ENCODE measurements around the gene SLC52A1.
A peak's percentile ranks its signal among the peaks of the same experiment; 100 is the strongest.
"Not testable (repeated sequence)": the region's sequence is repeated elsewhere in the genome, so short reads cannot be mapped to it uniquely, and the experiment has no call there.

The SLC52A1 gene

DNA sequence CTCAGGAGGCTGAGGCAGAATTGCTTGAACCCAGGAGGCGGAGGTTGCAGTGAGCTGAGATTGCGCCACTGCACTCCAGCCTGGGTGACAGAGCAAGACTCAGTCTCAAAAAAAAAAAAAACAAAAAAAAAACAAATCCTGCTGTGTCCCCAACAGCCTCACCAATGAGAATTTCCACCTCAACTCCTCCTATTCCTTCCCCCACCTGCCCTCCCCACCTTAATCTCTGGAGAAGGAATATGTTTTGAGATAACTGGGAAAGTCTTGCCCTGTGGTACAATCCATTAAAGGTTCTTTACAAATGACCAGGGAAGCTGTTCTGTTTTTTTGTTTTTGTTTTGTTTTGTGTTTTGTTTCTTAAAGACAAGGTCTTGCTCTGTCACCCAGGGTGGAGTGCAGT lies 5.1 kb downstream of the SLC52A1 start:
- DNase-seq: not testable (repeated sequence)

DNA sequence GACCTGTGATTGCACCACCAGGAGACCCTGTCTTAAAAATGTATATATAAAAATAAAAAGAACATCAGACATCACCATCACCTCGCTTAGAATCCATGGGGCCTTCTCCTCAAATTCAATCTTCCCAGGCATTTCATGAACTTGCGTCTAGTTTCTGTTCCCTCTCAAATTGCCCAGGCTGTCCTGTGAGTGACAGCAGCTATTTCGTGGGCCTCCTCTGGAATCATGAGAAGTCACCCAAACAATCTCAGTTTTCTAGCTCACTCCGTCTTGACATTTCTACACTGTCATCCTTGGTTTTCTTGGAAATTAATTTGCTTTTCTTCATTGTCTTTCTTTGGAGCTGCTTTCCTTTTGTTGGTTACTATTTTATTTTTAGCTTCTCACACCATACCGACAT lies 7.3 kb downstream of the SLC52A1 start:
- DNase-seq: no peak

DNA sequence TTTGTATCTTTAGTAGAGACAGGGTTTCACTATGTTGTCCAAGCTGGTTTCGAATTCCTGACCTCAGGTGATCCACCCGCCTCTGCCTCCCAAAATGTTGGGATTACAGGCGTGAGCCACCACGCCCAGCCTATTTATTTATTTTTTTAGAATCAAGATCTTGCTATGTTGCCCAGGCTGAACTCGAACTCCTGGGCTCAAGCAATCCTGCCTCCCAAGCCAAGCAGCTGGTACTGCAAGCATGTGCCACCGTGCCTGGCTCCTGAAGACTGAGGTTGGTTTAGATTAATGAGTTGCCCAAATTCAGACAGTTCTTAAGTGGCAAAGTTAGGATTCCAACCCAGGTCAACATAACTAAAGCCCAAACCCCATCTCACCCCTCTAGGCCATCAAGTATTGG lies 7.9 kb downstream of the SLC52A1 start:
- DNase-seq: no peak

DNA sequence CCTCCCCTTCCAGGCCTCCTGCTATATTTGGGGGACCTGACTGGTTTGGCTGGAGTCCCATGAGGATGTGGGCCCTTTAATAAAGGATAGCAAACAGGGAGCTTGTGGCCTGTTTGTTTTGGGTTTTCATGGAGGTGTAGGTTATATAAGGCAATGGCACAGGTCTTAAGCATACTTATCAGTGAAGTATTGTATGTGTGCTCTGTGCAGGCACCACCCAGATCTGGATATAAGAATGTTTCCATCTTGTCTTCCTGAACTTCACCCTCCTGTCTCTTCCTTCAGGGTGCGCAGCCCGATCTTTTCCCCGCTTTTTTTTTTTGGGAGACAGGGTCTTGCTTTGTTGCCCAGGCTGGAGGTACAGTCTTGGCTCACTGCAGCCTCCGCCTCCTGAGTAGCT lies 10.6 kb downstream of the SLC52A1 start:
- DNase-seq: no peak

DNA sequence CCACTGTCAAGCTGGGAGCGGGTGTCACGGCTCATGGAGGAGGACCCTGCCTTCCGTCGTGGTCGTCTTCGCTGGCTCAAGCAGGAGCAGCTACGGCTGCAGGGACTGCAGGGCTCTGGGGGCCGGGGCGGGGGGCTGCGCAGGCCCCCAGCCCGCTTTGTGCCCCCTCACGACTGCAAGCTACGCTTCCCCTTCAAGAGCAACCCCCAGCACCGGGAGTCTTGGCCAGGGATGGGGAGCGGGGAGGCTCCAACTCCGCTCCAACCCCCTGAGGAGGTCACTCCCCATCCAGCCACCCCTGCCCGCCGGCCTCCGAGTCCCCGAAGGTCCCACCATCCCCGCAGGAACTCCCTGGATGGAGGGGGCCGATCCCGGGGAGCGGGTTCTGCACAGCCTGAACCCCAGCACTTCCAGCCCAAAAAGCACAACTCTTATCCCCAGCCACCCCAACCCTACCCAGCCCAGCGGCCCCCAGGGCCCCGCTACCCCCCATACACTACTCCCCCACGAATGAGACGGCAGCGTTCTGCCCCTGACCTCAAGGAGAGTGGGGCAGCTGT lies 11.6 kb downstream of the SLC52A1 start:
- no peak for DNase-seq

DNA sequence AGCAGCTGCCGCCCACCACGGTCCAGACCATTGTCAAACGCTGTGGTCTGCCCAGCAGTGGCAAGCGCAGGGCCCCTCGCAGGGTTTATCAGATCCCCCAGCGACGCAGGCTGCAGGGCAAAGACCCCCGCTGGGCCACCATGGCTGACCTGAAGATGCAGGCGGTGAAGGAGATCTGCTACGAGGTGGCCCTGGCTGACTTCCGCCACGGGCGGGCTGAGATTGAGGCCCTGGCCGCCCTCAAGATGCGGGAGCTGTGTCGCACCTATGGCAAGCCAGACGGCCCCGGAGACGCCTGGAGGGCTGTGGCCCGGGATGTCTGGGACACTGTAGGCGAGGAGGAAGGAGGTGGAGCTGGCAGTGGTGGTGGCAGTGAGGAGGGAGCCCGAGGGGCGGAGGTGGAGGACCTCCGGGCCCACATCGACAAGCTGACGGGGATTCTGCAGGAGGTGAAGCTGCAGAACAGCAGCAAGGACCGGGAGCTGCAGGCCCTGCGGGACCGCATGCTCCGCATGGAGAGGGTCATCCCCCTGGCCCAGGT lies 13.0 kb downstream of the SLC52A1 start:
- no peak for DNase-seq

DNA sequence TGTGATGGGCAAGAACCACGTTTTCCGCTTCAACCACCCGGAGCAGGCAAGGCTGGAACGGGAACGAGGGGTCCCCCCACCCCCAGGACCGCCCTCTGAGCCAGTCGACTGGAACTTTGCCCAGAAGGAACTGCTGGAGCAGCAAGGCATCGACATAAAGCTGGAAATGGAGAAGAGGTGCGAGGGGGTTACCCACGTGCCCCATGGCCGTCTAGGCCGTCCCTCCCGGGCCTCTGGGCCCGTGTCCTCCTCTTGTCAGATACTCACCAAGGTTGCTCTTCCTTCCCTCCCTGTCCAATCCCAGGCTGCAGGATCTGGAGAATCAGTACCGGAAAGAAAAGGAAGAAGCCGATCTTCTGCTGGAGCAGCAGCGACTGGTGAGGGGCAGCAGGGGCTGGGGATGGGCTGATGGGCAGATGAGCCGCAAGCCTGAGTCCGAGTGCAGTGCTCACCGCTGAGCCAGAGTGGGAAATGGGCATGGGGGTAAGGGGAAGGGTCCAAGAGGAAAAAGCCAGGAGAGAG lies 14.7 kb downstream of the SLC52A1 start:
- DNase-seq: no peak

DNA sequence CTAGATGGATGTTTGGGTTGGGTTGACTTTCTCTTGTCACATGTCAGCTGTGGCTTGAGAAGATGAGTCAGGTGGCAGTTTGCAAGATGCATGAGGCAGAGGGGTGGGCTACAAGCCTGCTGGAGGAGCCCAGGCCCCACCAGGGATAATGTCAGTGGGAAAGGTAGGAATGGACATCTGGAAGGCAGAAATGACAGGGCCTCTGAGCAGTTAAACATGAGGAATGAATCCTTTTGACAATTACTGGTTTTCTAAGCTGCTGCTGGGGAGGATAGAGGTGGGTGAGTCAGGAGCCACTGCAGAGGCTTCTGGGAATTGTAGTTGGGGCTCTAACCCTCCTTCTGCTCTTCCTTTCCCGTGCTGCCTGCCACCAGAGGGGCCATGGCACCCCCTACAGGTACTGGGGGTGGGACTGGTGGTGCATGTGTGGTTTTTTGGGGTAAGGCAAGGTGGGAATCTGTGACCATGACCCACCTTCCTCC lies 15.7 kb downstream of the SLC52A1 start:
- DNase-seq: no peak

DNA sequence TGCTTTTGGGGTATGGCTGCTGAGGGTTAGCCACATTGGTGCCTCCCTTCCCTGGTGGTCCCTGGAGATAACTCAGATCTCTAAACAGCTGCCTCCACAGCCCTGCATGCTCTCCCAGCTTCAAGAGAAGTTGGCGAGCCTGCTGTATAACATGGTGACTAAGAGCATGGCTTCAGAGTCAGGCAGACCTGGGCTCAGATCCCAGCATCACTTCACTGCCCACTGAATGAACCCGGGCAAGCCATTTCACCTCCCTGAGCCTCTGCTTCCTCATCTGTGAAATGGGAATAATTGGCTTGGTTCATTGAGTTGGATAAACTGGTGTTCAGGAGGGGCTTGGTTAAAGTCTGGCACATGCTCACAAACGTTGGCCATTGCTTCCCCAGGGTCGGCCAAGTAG lies 20.9 kb downstream of the SLC52A1 start:
- no peak for DNase-seq

DNA sequence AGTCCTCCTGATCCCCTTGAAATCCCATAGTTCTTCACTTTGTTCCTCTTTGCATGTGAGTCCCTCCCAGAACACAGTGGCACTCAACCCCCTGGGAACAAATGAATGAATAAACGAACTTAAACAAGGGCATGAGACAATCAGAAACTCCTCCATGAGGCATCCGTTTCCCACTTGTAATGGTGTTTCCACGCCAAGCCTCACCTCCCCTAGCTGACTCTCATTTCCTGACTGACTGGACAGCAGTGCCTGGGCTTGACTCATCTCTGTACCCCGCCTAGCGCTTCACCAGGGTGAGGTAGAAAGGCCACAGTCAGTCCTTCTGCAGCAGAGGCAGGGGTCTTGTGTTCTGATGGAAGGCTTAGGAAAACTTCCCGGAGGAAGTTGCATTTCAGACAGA lies 23.3 kb downstream of the SLC52A1 start:
- no peak for DNase-seq

DNA sequence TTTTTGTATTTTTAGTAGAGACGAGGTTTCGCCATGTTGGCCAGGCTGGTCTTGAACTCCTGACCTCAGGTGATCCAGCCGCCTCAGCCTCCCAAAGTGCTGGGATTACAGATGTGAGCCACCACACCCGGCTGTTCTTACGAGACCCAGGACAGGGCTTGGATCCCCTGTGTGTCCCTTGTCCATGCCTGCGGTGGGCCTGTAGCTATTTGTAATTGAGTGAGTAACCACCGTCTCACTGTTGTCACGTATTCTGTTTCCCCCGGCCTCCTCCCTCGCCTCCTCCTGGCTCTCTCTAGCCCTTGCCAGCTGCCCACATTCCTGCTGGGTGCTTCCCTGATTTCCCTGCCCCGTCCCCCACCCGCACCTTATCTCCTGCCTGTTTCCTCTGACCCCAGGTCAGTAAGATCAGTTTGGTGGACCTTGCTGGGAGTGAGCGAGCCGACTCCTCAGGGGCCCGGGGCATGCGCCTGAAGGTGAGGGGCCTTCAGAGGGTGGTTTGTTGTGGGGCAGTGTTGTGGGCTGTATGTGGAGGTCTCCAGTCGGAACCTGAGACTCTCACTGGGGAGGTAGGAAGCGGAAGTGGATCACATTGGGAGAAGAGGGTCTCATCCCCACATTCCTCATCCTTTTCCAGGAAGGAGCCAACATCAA lies 31.9 kb downstream of the SLC52A1 start:
- DNase-seq: no peak

DNA sequence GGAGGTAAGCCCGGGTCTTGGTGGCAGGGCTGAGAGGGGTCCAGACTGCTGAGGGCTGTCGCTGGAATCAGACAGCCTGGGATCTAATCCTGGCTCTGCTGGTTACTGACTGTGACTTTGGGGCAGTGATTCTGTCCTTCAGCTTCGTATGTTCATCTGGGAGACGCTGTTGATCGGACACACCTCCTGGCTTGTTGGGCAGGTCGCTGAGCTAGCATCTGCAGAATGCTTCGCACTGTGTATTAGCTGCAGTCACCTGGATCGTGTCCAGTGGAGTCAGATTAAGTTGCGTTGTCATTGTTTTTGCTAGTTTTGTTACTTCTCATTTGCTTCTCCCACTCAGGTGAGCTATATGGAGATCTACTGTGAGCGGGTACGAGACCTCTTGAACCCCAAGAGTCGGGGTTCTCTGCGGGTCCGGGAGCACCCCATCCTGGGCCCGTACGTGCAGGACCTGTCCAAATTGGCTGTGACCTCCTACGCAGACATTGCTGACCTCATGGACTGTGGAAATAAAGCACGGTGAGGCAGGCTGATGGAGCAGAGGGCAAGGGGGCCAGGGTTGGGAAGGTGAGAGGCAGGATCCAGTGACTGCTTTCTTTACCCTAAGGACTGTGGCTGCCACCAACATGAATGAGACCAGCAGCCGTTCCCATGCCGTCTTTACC lies 33.0 kb downstream of the SLC52A1 start:
- DNase-seq: no peak

DNA sequence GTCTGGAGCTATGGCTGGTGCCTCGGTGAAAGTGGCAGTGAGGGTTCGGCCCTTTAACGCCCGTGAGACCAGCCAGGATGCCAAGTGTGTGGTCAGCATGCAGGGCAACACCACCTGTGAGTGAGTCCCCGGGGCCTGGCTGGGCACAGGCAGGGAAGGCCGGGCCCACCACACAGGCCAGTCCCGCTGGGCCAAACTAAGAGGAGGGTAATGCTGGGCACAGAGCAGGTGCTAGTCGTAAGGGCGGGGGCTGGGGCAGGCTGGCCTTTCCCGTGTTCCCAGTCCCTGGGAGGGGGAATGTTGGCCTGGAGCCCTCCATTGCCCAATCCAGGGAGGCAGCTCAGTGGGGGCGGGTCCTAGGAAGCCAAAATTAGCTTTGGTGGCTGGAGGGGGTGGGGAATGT lies 35.0 kb downstream of the SLC52A1 start:
- no peak for DNase-seq

DNA sequence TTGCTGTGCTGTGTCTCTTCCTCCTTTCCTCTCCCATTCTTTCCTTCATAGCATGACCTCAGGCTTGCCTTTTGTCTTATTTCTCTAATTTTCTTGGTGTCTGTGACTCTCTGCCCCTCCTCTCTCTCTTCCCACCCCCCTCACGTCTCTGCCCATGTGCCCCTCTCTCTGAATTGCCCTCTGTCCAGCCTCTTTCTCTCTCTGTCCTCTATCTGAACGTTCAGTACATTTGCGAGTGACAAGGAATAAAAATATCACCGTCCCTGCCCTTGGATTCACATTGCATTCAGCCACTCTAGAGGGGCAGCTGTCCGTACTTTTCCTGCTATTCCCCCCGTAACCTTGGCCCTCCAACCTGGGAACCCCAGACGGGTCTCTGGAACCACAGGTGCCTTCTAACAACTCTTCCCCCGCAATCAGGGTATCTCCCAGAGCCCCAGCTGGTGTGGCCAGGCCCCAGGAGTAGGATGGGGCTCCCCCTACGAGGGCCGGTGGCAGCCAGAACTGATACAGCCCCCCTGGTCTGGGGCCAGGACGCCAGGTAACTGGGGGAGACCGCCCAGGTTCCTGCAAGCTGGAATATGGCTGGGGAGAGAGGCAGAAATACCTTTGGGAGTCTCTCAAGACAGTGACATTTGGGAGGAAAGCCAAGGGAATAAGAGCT lies 35.7 kb downstream of the SLC52A1 start:
- no peak for DNase-seq

DNA sequence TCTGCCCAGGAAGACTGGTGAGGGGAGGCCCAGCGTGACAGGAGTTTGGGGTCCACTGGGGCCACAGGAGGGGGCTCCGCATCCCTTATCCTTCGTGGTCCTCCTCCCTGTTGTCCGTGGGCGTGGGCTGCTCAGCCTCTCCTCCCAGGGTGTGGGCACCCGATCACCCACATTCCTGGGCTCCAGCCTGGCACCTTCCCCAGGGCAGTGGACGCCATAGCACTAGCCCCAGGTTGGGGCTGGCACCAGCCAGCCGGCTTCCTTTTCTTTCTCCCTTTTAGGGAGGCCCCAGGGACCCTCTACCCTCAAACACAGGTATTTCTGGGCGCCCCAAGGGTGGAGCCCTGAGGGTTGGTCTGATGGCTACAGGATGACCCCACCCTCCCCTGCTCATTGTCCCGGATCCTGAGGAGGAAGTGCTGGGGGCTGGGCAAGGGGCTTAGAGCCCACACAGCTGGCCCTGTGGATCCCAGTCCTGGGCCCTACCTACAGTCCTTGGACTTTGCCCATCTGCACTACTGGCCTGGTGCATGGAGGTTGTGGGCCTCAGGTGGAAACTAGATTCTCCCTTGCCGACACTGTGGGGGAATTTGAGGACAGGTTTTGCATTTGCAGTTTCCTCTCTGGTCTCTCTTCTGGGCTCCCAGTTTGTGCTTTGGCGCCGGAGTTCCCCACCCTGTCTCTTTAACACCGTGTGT lies 36.3 kb downstream of the SLC52A1 start:
- no peak for DNase-seq

DNA sequence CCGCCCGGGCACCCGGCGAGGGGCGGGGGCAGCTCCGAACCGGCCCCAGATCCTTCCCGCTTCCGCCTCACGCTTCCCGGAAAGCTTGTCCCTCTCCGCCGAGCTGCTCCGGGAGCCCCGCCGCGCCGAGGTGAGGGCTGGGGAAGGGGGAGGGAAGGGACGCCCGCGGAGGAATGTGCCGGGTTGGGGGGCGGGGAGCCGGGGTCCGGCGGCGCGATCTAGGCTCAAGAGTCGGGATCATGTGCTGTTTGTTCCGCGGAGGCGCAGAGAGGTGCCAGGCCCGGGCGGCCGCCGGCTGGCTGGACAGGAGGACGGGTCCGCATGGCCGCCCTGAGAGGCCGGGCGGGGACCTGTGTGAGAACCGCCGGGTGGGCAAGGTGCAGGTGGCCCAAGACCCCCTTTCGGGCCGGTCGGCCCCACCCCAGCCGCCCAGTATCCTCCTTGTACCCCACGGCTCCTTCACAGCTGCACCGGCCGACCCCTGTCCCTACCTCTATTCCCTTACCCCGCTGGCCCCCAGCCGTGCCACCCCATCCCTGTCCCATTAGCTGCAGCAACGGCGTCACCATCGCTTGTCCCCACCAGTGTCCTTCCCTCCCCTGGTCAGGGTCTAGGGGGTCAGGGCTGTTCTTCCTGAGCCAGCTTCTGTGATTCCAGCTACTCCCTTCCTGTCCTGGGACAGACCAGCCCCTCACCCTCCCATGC lies 37.0 kb downstream of the SLC52A1 start:
- no peak for DNase-seq

DNA sequence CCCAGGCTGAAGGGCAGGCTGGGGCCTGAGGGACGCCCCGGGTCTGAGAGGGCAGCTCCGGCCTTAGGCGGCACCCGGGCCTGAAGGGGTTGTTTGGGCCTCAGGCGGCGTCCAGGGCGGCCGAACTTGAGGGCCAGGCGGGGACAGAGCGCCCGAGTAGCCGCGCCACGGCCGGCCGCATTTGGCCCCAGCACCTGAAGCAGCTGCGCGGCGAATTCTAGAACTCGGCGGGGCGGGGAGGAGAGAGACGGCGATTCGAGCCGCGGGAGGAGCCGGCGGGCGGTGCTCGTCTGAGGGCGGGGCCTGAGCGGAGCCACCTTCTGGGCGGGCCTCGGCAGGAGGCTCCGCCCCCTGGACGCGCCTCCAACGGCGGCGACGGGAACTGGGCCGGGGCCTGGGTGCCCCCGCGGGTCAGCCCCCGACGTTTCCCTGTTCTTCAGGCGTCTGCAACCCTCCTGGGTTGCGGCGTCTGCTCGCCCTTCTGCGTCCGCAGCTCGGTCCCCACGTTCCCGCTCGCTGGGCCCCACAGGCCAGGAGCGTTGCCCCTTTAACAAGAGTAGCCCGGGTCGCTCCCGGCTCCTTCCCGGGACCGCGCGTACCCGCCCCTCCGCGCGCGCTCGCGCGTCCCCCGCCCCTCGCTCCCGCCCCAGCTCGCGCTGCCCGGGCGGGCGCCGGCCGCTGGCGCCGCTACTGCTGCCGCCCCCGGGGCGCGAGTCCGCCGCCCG lies 37.8 kb downstream of the SLC52A1 start, which contains the start of the genes INCA1 and KIF1C:
TSS of gene INCA1 (minus strand) at position 221 of the 725 bp plus-strand sequence. CDS start 3,085 bp downstream, outside the sequence.
TSS of gene KIF1C (plus strand) at position 649 of the 725 bp plus-strand sequence. CDS start 2,297 bp downstream, outside the sequence.
- peak; percentile 78 for DNase-seq

DNA sequence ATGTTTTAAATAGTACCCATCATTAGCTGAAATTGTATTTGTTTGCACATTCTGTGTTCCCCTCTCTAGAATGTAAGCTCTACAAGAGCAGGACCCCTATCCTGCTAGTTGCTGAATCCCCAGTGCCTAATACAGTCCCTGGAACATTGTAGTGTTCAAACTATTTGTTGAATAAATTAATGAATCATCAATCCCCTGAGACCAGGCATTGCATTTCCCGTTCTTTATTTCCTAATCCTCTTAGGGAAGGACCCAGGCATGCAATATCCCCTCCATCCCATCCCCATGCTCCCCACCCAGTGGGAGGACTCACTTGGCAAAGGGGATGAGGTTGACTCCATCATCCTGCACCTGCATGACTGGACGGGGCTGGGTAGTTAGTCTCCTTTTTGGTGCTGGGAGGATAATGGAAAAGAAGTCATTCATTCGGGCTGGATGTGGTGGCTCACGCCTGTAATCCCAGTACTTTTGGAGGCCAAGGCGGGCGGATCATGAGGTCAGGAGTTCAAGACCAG lies 41.1 kb downstream of the SLC52A1 start:
- DNase-seq: no peak

DNA sequence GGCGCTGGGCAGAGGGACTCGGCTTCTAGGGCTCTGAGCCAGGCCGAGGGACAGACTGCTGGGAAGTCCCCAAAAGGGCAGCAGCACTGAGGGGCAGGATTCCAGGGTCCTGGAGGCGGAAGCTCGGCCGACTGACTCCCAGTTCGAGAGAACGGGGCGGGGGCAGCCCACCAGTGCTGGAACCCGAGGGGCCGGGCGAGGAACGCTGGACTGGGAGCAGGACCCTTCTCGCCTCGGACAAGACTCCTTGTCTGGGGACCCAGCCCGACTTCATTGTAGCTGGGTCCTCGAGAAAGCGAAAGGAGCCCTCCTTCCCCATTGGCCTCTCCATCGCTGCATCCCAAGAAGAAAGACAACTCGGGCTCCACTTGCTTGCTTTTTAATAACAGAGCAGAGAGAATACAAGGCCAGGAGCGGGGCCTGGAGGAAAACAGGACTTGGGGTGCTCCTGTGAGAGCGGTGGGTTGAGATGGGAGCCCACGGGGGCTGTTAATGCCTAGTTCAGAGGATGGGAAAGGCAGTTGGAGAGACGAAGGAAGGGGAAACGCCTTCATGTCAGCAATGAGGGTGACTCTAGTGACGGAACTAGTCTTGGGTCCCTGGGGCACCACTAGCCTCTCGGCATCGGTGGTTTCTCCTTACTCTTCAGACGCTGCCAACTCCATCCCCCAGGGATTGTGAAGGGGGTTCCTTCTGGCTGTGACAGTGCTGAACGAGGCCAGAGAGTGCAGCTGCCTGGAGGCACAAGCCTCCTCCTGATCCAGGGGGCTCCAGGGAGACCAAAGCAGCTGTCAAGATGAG lies 47.3 kb downstream of the SLC52A1 start:
- DNase-seq: no peak
